Measurements from ENCODE around the gene CCDC197.

Gene CCDC197

DNA sequence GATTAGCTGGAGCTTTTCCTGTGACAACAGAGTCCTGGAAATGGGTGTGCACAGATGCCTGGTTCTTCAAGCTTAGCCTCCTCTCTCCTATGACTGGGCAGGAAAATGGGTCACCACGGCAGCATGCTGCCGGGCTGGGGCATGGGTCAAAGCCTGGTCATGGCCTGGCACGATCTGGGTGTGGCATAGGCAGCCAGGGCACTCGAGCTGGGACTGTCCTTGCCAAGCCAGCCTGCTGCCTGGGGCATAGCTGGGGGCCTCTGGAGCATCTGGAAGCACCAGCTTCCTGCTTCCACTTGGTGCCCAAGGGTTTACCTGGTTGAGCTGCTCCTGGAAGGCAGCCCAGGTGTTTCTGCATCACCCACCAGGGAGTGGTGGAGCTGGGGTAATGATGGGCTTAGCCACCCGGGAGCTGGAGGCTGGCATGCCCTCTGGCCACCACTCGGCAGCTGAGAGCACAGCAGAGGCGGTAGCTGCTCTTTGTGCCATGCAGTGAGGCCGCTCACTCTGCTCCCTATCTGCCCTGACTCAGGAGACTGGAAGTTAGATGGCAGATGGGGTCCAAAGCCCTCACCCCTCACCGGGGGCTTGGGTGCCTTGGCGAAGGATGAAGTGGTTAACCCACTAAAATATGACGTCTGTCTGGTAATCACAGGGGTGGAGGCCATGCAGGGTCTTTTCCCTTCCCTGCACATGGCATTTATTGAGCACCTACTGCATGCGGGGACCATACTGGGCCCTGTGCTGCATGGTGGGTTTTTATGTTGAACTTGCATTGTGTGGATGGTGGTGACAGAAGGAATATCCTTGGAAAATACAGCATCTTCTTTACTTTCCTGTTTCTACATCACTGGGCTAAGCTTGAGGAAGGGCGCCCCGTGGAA is 30.7 kb downstream of the CCDC197 start:
- DNase-seq: no peak

DNA sequence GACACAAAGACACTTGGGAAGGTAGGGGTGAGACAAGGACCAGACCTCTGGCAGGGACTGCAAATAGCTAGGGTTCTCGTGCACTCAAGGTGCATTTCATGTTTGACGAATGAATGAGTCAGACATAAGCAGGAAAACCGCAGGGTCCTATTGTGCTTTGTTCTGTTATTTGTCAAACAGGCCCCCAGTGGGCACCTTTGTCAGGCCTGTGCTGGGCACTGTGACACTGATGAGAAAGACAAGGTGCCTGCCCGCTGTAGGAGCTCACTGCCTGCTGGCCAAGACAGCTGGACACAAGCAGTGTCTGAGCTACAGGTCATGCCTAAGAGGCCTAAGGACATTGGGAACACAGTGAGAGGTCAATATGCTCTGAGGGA is 31.3 kb downstream of the CCDC197 start:
- no peak for DNase-seq

DNA sequence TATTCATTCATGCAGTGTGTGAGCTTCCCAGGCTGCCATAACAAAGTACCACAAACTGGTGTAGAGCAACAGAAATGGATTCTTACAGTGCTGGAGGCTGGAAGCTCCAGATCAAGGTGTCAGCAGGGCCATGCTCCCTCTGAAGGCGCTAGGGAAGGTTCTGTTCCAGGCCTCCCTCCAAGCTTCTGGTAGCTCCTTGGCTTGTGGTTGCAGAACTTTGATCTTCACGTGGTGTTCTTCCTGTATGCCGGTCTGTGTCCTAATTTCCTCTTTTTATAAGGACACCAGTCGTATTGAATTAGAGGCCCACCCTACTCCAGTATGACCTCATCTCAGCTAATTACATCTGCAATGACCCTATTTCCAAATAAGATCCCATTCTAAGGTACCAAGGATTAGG is 32.2 kb downstream of the CCDC197 start:
- no peak for DNase-seq

DNA sequence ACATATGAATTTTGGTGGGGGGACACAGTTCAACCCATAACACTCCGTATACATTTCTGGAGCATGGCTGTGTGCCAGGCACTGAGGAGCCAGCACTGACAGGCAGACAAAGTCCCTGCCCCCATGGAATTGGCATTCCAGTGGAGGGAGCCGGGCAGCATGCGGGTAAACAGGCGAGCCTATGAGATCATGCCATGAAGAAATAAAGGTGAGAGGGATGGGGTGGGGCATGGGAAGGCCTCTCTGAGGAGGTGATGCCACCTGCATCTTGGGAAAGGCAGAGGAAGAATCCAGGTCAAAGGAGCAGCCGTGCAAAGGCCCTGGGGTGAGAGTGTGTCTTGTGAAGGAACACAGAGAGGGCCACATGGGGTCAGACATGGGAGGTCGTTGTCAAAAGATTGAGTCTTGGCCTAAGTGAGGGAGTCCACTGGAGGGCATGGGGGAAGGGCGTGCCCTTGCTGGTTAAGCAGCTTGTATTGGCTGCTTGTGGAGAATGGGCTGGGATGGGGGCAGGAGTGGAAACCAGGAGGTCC is 32.6 kb downstream of the CCDC197 start:
- DNase-seq: no peak

DNA sequence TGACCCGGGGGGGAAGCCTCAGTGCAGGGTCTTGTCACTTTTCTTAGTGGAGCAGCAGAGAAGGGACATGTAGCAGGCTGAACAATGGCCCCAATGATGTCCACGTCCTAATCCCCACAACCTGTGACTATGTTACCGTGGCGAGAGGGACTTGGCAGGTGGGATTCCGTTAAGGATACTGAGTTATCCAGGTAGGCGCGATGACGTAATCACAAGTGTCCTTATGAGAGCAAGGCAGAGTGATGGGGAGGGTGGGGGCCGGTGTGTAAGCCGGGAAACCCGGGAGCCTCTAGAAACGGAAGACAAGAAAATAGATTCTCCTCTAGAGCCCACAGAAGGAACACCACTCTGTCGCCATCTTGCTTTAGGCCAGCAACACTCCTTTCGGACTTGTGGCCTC is 33.5 kb downstream of the CCDC197 start:
- no peak for DNase-seq

DNA sequence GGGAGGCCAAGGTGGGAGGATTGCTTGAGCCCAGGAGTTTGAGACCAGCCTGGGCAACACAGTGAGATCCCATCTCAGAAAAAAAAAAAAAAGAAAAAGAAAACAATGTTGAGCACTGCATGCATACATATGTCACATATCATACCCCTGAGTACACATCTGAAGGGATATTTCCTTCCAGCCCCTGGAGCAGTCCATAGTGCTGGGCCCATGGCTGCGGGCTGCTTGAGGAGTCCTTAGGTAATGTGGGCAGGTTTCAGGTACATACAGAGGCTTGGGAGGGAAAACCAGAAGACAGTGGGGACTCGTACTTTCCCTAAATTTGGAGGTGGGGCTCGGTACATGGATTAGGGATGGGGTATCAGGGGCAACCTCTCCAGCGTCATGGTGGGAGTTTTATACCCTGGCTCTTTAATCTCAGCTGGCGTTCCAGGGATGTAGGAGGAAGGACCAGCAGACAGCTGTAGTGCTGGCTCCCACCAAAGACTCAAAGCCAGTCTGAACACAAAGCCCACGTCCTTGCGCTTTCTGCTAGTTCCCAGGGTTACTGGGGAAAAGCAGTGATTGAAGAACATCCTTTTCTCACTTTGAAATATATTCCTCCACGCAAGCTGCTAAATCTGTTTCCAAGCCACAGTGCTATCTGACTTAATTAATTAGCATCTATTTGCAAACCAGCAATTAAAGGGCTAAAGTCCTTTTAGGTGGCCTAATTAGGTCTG is 34.2 kb downstream of the CCDC197 start:
- DNase-seq: no peak

DNA sequence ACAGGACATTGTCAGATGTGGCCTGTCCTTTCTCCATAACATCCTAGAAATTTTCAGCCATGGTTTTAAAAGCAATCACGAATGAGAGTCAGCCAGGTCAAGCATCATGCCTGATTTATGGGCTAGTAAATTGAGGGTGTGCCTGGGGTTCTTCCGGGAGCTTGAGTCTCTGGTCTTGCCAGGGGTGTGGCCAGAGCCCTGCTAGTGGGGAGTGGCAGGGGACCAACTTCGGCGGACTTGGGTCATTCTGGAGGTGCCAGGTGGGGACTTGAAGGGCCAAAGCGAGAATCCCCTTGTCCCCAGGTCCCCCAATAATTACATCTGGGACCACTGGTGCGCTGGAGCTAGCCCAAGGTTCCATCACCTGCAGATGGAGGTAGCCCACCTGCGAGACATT is 34.8 kb downstream of the CCDC197 start:
- no peak for DNase-seq

DNA sequence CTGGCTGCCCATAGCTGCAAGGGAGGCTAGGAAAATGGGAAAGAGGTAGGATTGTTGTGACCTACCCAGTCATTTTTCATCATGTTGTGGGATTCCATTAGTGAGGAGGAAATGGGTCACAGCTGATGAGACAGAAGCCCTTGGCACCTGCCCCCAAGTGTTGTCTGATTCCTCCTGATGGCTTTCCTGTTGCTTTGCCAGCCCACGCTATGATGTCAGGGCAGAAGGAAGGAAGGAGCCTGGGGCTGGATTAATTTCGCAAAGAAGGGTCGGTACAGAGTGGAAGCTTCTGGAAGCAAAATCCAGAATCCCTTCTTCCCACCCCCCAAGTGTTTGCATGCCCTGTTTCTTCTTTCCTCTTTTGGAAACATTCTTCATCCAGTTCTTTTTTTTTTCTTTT is 37.8 kb downstream of the CCDC197 start:
- no peak for DNase-seq

DNA sequence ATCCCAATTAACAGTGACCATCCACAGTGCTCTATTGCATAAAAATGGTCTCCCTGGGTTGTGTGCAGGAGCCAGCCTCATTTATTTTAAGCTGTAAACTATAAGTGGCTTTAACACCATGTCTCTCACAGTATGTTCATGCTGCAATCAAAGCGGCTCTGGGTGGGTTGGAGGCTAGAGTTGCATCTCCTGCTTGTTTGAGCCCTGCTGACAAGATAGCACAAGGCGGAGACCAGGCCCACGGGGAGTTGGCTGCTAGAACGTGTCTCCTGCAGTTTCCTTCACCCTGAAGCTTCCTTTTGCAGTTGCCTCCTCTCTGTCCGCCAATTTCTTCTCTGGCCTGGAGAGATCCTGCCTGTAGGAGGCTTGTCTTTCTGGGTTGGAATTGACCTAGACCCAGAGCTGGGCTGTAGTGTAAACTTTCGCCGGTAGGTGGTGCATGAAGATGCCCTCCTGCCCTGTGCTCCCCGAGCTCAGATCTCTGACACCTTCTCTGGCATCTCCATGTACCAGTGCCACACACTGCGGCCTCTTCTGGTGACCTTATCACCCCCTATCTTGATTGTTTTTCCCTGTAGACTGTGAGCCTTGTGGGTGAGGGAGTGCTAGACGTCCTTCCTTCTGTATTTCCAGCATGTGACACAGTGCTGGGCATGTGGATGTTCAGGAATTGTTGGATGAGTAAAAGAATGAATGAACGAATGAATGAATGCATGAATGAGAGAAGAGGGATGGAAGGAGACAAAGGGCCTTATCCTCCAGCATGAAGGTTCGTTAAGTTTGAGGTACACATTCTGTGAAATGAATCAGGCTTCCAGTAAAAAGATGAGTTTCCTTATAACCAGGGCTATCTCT is 39.4 kb downstream of the CCDC197 start:
- peak; percentile 72 for DNase-seq

DNA sequence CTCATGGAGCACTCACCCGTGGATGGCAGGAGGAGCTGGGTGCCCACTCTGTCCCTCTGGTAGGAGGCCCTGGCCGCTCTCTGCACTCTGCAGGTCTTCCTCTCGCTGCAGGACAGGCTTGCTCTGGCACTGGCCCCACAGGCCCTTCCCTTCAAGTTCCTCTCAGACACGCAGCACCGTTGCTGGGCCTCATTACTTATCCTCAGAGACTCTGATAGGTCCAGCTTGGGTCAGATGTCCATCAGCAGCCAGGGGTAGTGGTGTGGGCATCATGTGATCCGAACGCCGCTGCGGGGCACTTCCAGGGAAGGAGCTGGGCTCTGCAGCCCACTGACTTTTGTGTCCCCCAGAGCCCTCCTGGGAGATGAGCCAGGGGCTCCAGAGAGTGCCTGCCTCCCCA is 40.9 kb downstream of the CCDC197 start:
- no peak for DNase-seq

DNA sequence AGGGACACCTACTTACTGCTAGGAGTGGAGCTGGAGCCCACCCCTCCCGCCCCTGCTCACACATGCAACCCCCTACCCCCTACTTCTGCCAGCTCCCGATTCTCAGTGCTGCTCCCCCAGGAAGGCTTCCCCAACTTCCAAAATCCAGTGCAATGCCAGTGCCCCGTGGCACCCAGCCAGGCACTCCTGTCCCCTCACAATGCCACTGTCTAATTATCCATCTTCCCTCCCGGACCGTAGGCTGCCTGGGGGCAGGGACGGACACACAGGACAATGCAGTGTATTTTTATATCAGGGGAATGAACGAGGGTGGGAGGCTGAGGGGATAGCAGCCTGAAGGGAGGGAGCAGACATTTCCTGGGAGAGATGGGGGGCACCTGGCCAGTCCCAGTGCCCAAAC is 41.4 kb downstream of the CCDC197 start:
- DNase-seq: no peak

DNA sequence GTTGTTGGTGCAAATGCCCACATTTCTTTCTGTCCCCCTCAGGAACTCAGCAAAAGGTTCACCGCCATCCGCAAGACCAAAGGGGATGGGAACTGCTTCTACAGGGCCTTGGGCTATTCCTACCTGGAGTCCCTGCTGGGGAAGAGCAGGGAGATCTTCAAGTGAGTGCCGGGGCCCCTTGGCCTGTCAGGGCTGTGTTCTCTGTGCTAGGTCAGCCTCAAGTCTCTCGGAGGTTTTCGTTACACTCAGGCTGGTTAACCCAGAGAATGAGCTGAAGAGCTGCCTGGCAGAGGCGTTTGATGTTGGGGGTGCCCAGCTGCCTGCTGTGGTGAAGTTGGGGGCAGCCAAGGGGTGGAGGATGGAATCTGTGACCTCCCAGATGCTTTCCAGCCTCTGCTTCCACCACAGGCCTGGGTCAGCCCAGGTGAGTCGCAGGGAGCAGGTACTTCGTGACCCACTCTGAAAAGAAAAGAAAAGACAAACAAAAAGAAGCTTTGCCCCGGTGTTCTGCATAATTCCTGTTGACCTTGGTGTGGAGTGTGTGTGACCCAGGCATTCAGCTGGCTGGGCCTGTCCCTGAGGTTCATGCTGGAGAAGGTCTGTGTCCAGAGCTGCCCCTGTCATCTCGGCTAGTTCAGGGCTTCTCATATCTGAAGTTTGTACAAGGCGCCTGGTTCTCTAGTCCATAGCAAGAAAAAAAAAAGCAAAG is 42.0 kb downstream of the CCDC197 start:
- DNase-seq: no peak

DNA sequence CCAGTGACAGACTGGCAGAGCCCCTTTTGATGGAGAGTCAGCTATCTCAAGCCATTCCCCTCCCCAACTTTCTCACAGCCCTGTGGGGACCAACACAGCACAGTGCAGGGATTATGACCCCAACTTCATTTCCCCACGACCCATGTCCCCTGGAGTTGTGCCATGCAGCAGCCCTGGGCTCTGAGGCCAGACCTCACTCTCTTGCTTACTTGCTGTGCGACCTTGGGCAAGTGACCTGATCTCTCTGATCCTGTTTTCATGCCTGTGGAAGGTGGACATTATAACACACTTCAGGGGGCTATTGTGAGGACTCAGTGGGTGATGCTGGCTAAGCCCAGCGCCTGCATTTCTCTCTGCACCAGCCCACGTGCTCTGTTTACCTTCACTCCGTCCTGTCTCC is 43.1 kb downstream of the CCDC197 start:
- DNase-seq: no peak

DNA sequence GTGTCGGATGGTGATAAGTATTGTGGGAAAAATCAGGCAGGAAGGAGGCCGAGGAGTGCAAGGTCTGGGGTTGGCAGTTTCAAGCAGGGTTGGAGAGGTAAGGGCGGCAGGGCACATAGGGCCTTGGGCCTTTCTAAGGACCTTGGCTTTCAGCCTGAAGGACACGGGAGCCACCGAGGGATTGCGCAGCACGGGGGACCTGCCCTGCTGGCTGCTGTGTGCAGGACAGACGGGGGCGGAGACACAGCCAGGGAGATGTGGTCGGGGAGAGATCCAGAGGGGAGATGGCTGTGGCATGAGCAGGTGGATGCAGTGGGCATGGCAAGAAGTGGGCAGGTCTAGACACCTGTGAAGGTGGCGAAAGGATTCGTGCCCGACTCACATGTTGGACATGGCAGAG is 43.7 kb downstream of the CCDC197 start:
- DNase-seq: no peak

DNA sequence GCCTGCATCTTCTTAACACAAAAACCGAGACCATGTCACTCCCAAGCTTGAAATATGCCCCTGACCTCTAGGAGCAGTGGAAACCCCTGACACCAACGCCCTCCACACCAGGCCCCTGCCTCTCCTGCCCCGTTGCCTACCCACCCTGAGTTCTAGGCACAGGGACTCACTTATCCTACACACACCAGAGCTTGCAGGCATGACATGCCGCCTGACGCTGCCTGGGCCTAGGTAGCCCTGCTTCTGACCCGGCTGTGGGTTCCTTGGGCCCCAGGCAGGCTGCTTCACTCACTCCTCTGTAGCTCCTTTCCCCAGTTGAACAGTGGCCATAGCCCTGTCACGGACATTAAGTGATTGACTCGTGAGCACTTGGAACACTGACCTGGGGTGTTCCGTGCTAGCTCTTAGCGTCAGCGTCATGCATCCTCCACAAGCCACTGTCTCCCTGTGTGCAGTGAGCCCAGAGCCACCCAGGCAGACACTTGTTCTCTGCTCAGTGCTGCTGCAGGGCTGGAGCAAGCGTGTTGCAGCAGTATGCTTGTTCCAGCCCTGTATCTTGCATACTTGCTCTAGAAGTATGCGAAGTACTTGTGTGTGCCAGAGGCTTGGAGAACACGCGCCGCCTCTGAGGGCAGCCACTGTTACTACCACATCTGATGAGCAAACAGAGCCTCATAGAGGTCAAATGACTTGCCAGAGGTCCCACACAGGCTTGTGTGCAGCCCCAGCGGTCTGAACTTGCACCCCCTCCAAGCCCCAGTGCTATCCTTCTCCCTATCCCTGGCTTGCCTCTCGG is 44.6 kb downstream of the CCDC197 start:
- DNase-seq: no peak

DNA sequence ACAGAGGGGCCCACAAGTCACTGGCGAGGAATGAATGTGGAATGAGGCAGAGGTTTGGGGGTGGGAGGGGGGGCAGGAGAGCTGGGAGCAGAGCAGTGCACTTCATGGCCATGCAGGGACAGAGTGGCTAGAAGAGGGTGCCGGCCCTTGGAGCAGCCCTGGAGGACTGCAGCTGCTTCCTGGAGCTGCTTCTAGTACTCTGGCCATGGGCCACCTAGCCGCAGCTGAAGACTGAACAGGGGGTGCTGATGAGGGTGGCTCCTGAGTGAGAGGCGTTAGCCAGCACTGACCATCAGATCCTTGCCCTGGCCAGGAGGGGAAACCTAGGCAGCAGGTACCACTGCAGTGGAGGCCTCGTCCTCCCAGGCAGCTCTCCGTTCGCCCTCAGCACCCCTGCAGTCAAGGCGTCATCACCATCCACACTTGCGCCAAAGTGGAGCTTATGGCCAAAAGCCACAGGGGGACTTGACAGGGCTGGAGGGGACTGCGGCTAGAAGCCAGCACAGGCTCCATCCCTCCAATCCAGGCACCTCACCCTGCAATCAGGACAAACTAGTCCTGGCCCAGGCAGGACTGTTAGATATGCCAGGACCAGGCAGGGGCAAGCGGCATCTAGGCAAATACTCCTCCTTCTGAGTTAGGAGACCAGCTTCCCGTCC is 45.5 kb downstream of the CCDC197 start:
- DNase-seq: no peak

DNA sequence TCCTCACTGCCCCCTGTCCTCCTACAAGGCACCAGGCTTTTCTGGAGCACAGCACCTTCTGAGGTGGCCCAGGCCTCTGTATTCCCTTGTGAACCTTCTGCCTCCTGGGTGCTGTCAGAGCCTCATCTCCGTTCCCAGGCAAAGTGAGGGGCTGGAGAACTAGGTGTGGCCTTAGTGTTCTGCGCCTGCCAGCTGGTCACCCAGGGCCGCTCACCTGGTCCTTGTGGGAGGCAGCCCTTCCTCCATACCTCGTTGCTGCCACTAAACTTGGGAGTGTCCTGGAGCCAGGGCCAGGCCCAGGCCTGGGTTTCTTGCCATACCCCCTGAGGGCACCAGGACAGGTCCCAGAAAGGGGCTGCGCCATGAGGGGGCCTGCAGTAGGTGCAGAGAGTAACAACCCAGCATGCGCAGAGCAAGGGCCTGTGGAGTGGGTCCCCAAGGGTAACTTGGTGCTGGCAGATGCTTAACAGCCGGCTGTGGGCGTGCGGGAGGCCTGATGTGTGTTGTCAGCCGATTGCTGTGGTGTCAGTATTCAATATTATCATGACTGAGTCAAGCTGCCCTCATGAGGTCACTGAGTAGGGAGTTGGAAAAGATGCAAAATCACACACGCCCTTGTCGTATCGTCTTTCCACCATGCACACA is 46.1 kb downstream of the CCDC197 start:
- DNase-seq: no peak

DNA sequence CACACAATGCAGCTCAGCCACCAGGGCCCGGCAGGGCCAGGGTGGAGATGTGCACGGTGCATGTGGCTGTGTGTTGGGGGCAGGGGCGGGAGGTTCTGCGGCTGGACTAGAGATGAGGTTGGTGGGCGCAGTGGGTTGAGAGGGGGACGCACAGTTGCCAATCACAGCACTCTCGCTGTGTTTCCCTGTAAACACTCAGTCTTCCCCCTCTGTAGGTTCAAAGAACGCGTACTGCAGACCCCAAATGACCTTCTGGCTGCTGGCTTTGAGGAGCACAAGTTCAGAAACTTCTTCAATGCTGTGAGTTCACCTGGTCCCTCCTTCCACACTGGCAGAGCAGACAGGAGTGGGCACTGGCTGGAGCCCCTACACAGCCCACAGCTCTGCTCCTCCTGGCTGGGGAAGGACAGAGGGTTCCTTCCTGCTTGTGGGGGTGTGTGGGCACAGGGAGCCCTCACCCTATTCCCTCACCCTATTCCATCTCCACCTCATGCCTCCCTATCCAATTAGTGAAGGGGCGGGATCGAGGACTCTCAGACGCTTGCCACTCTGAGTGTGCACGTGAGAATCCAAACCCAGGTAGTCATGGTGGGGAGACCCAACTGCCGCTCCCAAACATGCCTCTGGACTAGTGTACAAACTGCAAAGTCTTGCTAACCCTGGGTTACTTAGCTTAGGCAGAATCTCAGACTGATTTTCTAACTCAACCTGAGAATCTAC is 46.8 kb downstream of the CCDC197 start:
- no peak for DNase-seq

DNA sequence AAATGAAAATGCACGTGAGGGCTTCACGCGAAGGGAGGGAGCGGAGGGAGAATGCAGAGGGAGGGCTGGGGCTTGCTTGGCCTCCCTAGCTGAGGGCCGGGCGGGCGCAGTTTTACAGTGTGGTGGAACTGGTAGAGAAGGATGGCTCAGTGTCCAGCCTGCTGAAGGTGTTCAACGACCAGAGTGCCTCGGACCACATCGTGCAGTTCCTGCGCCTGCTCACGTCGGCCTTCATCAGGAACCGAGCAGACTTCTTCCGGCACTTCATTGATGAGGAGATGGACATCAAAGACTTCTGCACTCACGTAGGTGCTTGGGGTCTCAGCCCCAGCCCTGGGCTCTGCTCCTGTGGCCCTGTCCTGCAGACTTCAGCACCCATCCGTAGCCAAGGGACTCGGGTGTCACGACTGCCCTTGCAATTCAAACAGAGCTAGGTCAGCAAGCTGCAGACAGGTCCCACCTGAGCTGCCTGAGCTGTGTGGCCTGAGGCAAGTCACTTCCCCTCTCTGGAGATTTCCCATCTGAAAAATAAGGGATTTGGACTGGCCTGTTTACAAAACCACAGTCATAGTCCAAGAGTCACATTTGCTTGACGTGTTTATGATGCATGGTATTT is 47.5 kb downstream of the CCDC197 start:
- no peak for DNase-seq
